Left lung (tissue), 10 donors: ENCODE measurements around the gene ROPN1B. TPM values are rescaled to one million over a fixed set of nuclear protein-coding genes. Genes with fewer than 3 reads are reported as not detected.

Experiments
- ATAC-seq: fragments of 200-7000 bp; cut with Tn5 transposase; one replicate; pipeline ENCODE4 v1.9.1; 2020; ENCODE audit warnings: moderate library complexity
- DNase-seq, 4 donors: peaks; one replicate each; pipeline ENCODE4 v3.0.0-alpha.2; 2013 to 2020
- H3K27ac ChIP-seq, 2 donors: fragments of 200-600 bp; sonication (generic) in 1 of 2; one replicate each; pipeline versions ENCODE4 v1.5.0 to v1.8.0; 2020 to 2021
- H3K27me3 ChIP-seq, 2 donors: fragments of 200-600 bp; sonication (generic) in 1 of 2; one replicate each; pipeline versions ENCODE4 v1.5.0 to v1.8.0; 2020 to 2021
- H3K36me3 ChIP-seq, 2 donors: fragments of 200-600 bp; sonication (generic) in 1 of 2; one replicate each; pipeline versions ENCODE4 v1.5.0 to v1.8.0; 2020 to 2021
- H3K4me1 ChIP-seq, 2 donors: fragments of 200-600 bp; one replicate each; pipeline ENCODE4 v1.8.0; 2021
- H3K4me3 ChIP-seq, 2 donors: fragments of 200-600 bp; sonication (generic) in 1 of 2; one replicate each; pipeline versions ENCODE4 v1.5.0 to v1.8.0; 2020 to 2021; ENCODE audit warnings: mild to moderate bottlenecking in 1 of 2
- H3K9me3 ChIP-seq, 2 donors: fragments of 200-600 bp; sonication (generic) in 1 of 2; one replicate each; pipeline versions ENCODE4 v1.5.0 to v1.8.0; 2020 to 2021
- intact Hi-C, 2 donors: fragments of 100-400 bp; cut with DNase I; formaldehyde crosslinking; loops; one replicate each; pipeline versions ENCODE4 v1.11.2 to v1.14.2; 2022
- polyA plus RNA-seq, 6 donors: library from polyadenylated mRNA; unstranded; fragments of 120-200 nt; gene quantifications; one replicate each; pipeline ENCODE4 v1.2.1, GENCODE V29; 2013; ENCODE audit not compliant: insufficient read length in 6 of 6
- total RNA-seq, 2 donors: library from RNA; stranded (reverse); fragmentation: NEBNext Ultra II Directional; extraction: Animal tissue kit (Norgen Biotek cat#: 25700); gene quantifications; one replicate each; pipeline ENCODE4 v1.2.1, GENCODE V29; 2021
- TF ChIP-seq, protein P1 (sequence below), 2 donors: fragments of 200-600 bp; sonication (generic) in 1 of 2; IDR thresholded peaks; one replicate each; pipeline versions ENCODE4 v1.5.0 to v1.8.0; 2021; ENCODE audit warnings: antibody characterized with exemption in 2 of 2
- donor health status: DM: no; HTN: yes; CAD: no.
- donor health status: DM: no; HTN: no; CAD: no.

ROPN1B gene
- total and polyA plus RNA-seq, 8 donors, result 0.29 to 1.9 (median 0.94) TPM

DNA sequence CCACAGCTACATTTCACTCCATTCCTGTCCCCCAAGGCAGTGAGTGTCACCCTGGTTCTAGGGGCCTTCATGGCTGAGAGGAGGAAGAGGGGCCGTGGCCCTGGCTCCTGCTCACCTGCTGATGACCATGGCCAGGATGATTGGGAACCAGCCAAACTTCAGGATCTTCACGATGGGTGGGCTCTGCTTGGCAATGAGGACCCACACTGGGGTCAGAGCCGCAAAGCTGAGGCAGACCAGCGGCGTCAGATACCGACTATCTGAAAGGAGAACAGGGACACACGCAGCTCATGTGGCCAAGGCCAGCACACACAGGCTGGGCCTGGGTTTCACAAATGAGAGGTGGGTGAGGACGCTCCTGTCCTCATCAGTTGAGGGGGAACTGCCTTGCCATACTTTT is 47.6 kb downstream of the ROPN1B start:
- ATAC-seq (no peak), DNase-seq (no peak)
- no peaks in the 10 kb centered on the region for H3K27me3 ChIP-seq
- TF ChIP-seq, protein P1, sequence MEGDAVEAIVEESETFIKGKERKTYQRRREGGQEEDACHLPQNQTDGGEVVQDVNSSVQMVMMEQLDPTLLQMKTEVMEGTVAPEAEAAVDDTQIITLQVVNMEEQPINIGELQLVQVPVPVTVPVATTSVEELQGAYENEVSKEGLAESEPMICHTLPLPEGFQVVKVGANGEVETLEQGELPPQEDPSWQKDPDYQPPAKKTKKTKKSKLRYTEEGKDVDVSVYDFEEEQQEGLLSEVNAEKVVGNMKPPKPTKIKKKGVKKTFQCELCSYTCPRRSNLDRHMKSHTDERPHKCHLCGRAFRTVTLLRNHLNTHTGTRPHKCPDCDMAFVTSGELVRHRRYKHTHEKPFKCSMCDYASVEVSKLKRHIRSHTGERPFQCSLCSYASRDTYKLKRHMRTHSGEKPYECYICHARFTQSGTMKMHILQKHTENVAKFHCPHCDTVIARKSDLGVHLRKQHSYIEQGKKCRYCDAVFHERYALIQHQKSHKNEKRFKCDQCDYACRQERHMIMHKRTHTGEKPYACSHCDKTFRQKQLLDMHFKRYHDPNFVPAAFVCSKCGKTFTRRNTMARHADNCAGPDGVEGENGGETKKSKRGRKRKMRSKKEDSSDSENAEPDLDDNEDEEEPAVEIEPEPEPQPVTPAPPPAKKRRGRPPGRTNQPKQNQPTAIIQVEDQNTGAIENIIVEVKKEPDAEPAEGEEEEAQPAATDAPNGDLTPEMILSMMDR (IDR thresholded peaks at IDR 0.05), result no peak
- H3K4me1 ChIP-seq, result no peaks in the 10 kb centered on the region
- H3K4me3 ChIP-seq, result no peak overlapping the region
- no peaks in the 10 kb centered on the region for H3K9me3 ChIP-seq
- intact Hi-C loops, result no loop called here
- H3K27ac ChIP-seq, result no peak overlapping the region
- H3K36me3 ChIP-seq, result peaks cover 0 to 17% of the 10 kb centered on the region in 2 donors

DNA sequence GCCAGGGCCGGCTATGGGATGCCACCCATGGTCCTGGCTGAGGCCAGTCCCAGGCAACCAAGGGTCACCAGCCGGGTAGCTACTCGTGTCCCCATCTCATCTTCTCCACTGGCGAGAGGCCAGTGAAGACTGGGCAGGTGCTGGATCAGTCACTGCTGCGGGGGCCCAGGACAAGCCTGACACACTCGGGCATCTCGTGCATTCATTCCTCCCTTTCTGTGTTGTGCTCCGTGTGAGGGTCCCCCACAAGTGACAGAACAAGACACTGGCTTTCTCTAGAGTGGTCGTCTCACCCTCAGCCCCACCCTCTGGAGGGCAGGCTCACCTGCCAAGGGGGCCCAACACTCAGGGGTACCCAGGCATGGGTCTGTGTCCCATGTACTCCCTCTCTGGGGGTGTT is 48.4 kb downstream of the ROPN1B start:
- TF ChIP-seq, protein P1 (IDR thresholded peaks at IDR 0.05), result no peak
- Histone ChIP-seq H3K9me3 (no peaks in the 10 kb centered on the region), H3K4me1 (no peaks in the 10 kb centered on the region), H3K4me3 (no peak overlapping the region), H3K36me3 (peaks cover 0 to 17% of the 10 kb centered on the region in 2 donors), H3K27ac (no peak overlapping the region), H3K27me3 (no peaks in the 10 kb centered on the region)
- DNase-seq, result no peak
- ATAC-seq, result no peak
- intact Hi-C loops, result no loop called here

DNA sequence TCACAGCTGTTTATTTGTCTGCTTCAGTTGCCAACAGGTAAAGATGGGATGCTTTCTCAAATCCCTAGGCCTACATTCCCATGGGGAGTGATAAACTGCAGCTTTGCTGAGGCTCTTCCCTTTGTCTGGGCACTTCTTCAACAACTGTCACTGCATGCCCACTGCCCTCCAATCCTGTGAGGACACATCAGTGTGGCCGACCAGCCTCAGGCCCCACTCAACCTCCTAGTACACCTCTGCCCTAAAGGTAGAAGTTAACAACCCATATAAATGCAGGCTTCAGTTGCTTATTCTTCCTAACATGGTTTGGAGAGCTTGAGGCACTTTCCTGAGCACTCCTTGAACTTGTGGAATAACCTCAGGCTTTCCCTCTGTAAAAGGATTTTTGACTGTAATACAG is 49.6 kb downstream of the ROPN1B start:
- intact Hi-C loops, result no loop called here
- Histone ChIP-seq H3K36me3 (peaks cover 0 to 14% of the 10 kb centered on the region in 2 donors), H3K9me3 (no peaks in the 10 kb centered on the region), H3K4me3 (no peak overlapping the region), H3K27ac (no peak overlapping the region), H3K4me1 (no peaks in the 10 kb centered on the region), H3K27me3 (no peaks in the 10 kb centered on the region)
- DNase-seq (no peak), ATAC-seq (no peak)
- TF ChIP-seq, protein P1 (IDR thresholded peaks at IDR 0.05), result no peak

DNA sequence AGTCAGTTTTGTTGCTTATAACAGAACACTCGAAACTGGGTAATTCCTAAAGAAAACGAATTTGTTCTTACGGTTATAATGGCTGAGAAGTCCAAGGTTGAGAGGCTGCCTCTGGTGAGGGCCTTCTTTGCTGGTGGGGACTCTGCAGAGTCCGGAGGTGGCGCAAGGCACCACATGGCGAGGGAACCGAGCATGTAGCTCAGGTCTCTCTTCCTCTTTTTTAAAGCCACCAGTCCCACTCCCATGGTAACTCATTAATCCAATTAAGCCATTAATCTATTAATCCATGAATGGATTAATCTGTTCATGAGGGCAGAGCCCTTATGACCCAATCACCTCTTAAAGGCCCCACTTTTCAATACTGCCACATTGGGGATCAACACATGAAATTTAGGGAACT is 50.0 kb downstream of the ROPN1B start:
- Histone ChIP-seq H3K27ac (no peak overlapping the region), H3K36me3 (peaks cover 0 to 12% of the 10 kb centered on the region in 2 donors), H3K4me1 (no peaks in the 10 kb centered on the region), H3K9me3 (no peaks in the 10 kb centered on the region), H3K27me3 (no peaks in the 10 kb centered on the region), H3K4me3 (no peak overlapping the region)
- ATAC-seq (no peak), DNase-seq (no peak)
- TF ChIP-seq, protein P1 (IDR thresholded peaks at IDR 0.05), result no peak
- intact Hi-C loops, result no loop called here

DNA sequence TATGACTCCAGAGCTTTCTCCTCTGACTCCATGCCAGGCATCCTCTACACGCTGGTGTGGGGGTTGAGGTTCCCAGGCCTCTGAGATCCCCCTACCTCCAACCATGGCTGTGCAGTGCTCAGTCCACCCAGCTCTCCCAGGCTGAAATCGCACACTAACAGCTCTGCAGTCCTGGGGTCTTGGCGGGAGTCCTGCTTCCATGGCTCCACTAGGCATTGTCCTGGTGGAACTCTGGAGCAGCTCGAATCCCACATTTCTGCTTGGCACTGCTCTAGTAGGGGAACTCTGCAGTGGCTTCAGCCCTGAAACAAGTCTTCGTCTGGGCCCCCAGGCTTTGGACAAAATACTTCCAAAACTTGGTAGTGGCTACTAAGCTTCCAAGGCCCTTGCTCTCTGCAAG is 50.7 kb downstream of the ROPN1B start:
- H3K4me1 ChIP-seq, result no peaks in the 10 kb centered on the region
- H3K27me3 ChIP-seq, result no peaks in the 10 kb centered on the region
- H3K36me3 ChIP-seq, result peaks cover 0 to 5% of the 10 kb centered on the region in 2 donors
- H3K4me3 ChIP-seq, result no peak overlapping the region
- ATAC-seq (no peak), DNase-seq (no peak)
- H3K9me3 ChIP-seq, result no peaks in the 10 kb centered on the region
- intact Hi-C loops, result no loop called here
- TF ChIP-seq, protein P1 (IDR thresholded peaks at IDR 0.05), result no peak
- H3K27ac ChIP-seq, result no peak overlapping the region
